ENCODE results near the gene ACOT4.
"Not testable (repeated sequence)": the region's sequence is repeated elsewhere in the genome, so short reads cannot be mapped to it uniquely, and the experiment has no call there.

ACOT4 gene

GRCh38 chr14:73634011-73634833 lies 42.5 kb downstream of the ACOT4 start:
- DNase-seq: no peak

DNA sequence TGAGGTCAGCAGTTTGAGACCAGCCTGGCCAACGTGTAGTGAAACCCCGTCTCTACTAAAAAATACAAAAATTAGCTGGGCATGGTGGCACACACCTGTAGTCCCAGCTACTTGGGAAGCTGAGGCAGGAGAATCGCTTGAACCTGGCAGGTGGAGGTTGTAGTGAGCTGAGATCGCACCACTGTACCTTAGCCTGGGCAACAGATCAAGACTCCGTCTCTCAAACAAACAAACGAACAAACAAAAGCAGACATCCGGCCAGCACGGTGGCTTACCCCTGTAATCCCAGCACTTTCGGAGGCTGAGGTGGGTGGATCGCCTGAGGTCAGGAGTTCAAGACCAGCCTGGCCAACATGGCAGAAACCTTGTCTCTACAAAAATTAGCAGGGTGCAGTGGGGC lies 44.7 kb downstream of the ACOT4 start:
- DNase-seq: not testable (repeated sequence)

GRCh38 chr14:73637830-73638229 lies 46.2 kb downstream of the ACOT4 start:
- DNase-seq: no peak

- DNase-seq: no peak
Observed at GRCh38 chr14:73640796-73641365, 49.2 kb downstream of the ACOT4 start.

DNA sequence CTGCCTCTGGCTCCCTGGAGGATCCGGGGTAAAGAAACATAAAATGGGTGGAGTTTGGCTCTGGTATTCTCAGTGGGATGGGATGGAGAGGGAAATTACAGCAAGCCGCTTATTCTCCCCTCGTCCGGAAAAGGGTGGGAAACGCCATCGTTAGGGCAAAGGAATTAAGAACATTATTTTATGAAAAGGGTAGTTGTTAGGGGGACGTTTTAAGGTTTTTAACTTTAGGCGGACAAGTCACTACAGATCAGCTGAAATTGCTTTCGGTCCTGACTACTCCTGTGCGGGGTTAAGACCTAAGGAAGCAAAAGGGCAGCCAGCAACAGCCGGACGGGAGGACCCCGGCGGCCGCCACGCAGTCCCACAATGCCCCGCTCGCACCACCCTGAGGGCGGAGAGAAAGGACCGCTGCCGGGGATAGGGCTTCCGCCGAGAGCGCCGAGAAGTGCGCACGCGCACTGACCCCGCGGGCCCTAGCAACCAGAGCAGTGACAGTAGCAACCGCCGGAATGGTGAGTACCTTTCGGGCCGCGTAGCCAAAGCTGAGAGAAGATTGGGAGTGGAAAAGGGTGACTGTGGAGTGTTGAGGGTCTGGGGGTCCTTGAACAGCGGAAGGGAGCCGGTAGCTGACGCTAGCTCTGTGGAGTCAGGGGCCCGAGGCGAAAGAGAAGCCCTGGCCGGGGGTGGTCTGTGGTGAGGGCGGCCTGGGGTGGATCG lies 53.0 kb downstream of the ACOT4 start, which contains the start of gene DNAL1:
Gene DNAL1 (plus strand): TSS at position 456 of the 717 bp plus-strand sequence. CDS start 54 bp downstream, at position 510.
- peak; percentile 90 for DNase-seq

DNA sequence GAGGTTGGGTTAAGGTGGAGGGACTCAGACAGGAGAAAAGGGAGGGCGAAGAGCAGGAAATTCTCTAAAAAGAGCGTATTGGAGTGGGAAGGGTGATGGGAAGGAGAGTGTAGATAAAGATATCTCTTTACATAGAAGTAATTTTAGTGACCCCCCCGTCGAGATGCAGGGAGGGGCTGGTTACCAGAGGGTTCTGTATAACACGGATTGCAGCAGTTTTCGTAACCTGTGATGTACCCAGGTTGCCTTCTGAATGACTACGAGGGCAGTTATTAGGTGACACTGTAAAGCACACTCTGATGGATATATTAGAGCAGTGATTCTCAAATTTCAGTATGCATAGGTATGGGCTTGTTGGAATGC lies 53.6 kb downstream of the ACOT4 start:
- no peak for DNase-seq

Data from KG1 (cell line).